HCT116 (cell line): ENCODE data around the gene CALHM3. TPM values are rescaled to one million over a fixed set of nuclear protein-coding genes. Genes with fewer than 3 reads are reported as not detected.
"Not testable (repeated sequence)": the region's sequence is repeated elsewhere in the genome, so short reads cannot be mapped to it uniquely, and the experiment has no call there.

Experiments
- ATAC-seq: fragments of 200-7000 bp; cut with Tn5 transposase; 2 replicates; pipeline ENCODE4 v1.9.1; 2020; ENCODE audit warnings: mild to moderate bottlenecking, moderate library complexity
- BruUV-seq: library from RNA; stranded (reverse); fragments of 400-500 nt; replicated peaks from 2 replicates; lab custom pipeline; 2021; lab: Mats Ljungman, UMichigan
- CTCF ChIA-PET: fragments of 300-600 bp; sonication (Branson Sonifier 250); formaldehyde crosslinking; loops from one replicate; lab custom pipeline; 2021; ENCODE audit warnings: antibody characterized with exemption; lab: Charles Lee
- POLR2A ChIA-PET: fragments of 300-600, 350-600 bp; sonication (Branson Sonifier 250); formaldehyde crosslinking; loops from one replicate; lab custom pipeline; 2021; ENCODE audit warnings: antibody characterized with exemption; lab: Charles Lee
- RAD21 ChIA-PET, 2 experiments: fragments of 300-600 bp; sonication (Branson Sonifier 250); formaldehyde crosslinking; loops; one replicate each; lab custom pipeline; 2023; ENCODE audit warnings: low total read pairs in 2 of 2; ENCODE audit not compliant: uncharacterized antibody in 2 of 2, unreplicated experiment in 2 of 2, low non-redundant PET in 1 of 2; lab: Charles Lee
- DNase-seq: peaks from one replicate; pipeline ENCODE4 v3.0.0-alpha.2; 2010; ENCODE audit warnings: low read depth, low spot score
- H2AFZ ChIP-seq: fragments of 200-600 bp; shearing (Covaris generic), sonication (generic); 2 replicates; pipeline ENCODE4 v1.6.1; 2017; ENCODE audit warnings: low read depth, mixed run types, mixed read lengths, antibody characterized with exemption, low read length; ENCODE audit not compliant: poor library complexity, severe bottlenecking
- H3K27ac ChIP-seq: 2 replicates; pipeline ENCODE4 v1.5.1; 2012; ENCODE audit warnings: low read depth, low read length
- H3K27me3 ChIP-seq: fragments of 200-600 bp; sonication (generic); 2 replicates; pipeline ENCODE4 v1.6.1; 2016; ENCODE audit warnings: mixed run types, low read length, mixed read lengths; ENCODE audit not compliant: insufficient read depth
- H3K36me3 ChIP-seq, 2 experiments: fragments of 200-500 bp in 1 of 2; fragments of 200-600 bp in 1 of 2; sonication (Bioruptor generic) in 1 of 2; sonication (generic) in 1 of 2; 2 replicates each; pipeline versions ENCODE4 v1.5.1 to v1.6.1; 2014 to 2016; ENCODE audit warnings: low read length in 2 of 2, inconsistent platforms in 1 of 2, mixed read lengths in 1 of 2, mixed run types in 1 of 2; ENCODE audit not compliant: insufficient read depth in 2 of 2, control insufficient read depth in 1 of 2
- H3K4me1 ChIP-seq, 2 experiments: fragments of 200-600 bp in 1 of 2; sonication (generic) in 1 of 2; 2 replicates each; pipeline versions ENCODE4 v1.5.1 to v1.6.1; 2012 to 2017; ENCODE audit warnings: low read length in 2 of 2, inconsistent platforms in 1 of 2, mild to moderate bottlenecking in 1 of 2, mixed read lengths in 1 of 2, mixed run types in 1 of 2, moderate library complexity in 1 of 2; ENCODE audit not compliant: insufficient read depth in 2 of 2, control insufficient read depth in 1 of 2
- H3K4me2 ChIP-seq: fragments of 200-600 bp; sonication (generic); 2 replicates; pipeline ENCODE4 v1.6.1; 2017; ENCODE audit warnings: mixed run types, low read length, mixed read lengths
- H3K4me3 ChIP-seq, 2 experiments: fragments of 200-600 bp in 1 of 2; sonication (generic) in 1 of 2; replicated peaks in 1 of 2; 2 replicates each; pipeline ENCODE4 v1.5.1; 2011 to 2016; ENCODE audit warnings: low read length in 2 of 2, control low read depth in 1 of 2, low read depth in 1 of 2, mild to moderate bottlenecking in 1 of 2, mixed read lengths in 1 of 2, mixed run types in 1 of 2
- H3K79me2 ChIP-seq: fragments of 200-600 bp; sonication (generic); 2 replicates; pipeline ENCODE4 v1.6.1; 2017; ENCODE audit warnings: mild to moderate bottlenecking, mixed run types, low read length, moderate library complexity, mixed read lengths; ENCODE audit not compliant: insufficient read depth
- H3K9ac ChIP-seq: fragments of 200-600 bp; sonication (generic); 2 replicates; pipeline ENCODE4 v1.6.1; 2016; ENCODE audit warnings: low read length, mixed read lengths
- H3K9me2 ChIP-seq: fragments of 200-600 bp; sonication (generic), shearing (Covaris generic); 2 replicates; pipeline ENCODE4 v1.6.1; 2017; ENCODE audit warnings: mixed run types, mild to moderate bottlenecking, moderate library complexity; ENCODE audit not compliant: insufficient read depth
- H3K9me3 ChIP-seq, 2 experiments: fragments of 200-500 bp in 1 of 2; fragments of 200-600 bp in 1 of 2; sonication (Bioruptor generic) in 1 of 2; sonication (generic) in 1 of 2; 2 replicates each; pipeline ENCODE4 v1.6.1; 2014 to 2017; ENCODE audit warnings: low read length in 2 of 2, mixed read lengths in 2 of 2, inconsistent platforms in 1 of 2, low read depth in 1 of 2, mild to moderate bottlenecking in 1 of 2, mixed run types in 1 of 2, moderate library complexity in 1 of 2; ENCODE audit not compliant: control insufficient read depth in 1 of 2, insufficient read depth in 1 of 2
- H4K20me1 ChIP-seq: fragments of 200-600 bp; sonication (generic), shearing (Covaris generic); 2 replicates; pipeline ENCODE4 v1.6.1; 2017; ENCODE audit warnings: mixed run types, mild to moderate bottlenecking, moderate library complexity; ENCODE audit not compliant: insufficient read depth
- CBX3 ChIP-seq: IDR thresholded peaks from 2 replicates; pipeline ENCODE4 v1.6.1; 2012; ENCODE audit warnings: low read depth
- RAD21 ChIP-seq: IDR thresholded peaks from 2 replicates; pipeline ENCODE4 v1.6.1; 2012; ENCODE audit warnings: low read depth, mild to moderate bottlenecking
- YY1 ChIP-seq: IDR thresholded peaks from 2 replicates; pipeline ENCODE4 v1.6.1; 2011; ENCODE audit warnings: low read length, low read depth, moderate library complexity, mild to moderate bottlenecking; ENCODE audit not compliant: insufficient replicate concordance; ENCODE audit errors: extremely low read depth
- intact Hi-C: fragments of 100-400 bp; cut with micrococcal nuclease; formaldehyde crosslinking; loops from 2 replicates; pipeline ENCODE4 v1.10.0; 2022
- total RNA-seq: library from RNA; stranded (reverse); gene quantifications from one replicate; pipeline ENCODE4 v1.2.1, GENCODE V29; 2021; ENCODE audit not compliant: unreplicated experiment
- TF ChIP-seq, protein P1 (sequence below): IDR thresholded peaks from 2 replicates; pipeline ENCODE4 v1.6.1; 2012
- TF ChIP-seq, protein P2 (sequence below), 3 experiments: fragments of 200-600 bp in 1 of 3; sonication (generic) in 1 of 3; IDR thresholded peaks in 2 of 3; conservative IDR thresholded peaks in 1 of 3; 2 replicates each; pipeline ENCODE4 v1.5.1; 2012 to 2017; ENCODE audit warnings: low read depth in 2 of 3, low read length in 2 of 3, antibody characterized with exemption in 1 of 3, borderline replicate concordance in 1 of 3, control low read depth in 1 of 3, mild to moderate bottlenecking in 1 of 3, mixed read lengths in 1 of 3, mixed run types in 1 of 3, moderate library complexity in 1 of 3; ENCODE audit not compliant: insufficient read depth in 1 of 3

CALHM3 gene
- total RNA-seq, 1 experiment from 2014 or later, result 0.49 TPM

DNA sequence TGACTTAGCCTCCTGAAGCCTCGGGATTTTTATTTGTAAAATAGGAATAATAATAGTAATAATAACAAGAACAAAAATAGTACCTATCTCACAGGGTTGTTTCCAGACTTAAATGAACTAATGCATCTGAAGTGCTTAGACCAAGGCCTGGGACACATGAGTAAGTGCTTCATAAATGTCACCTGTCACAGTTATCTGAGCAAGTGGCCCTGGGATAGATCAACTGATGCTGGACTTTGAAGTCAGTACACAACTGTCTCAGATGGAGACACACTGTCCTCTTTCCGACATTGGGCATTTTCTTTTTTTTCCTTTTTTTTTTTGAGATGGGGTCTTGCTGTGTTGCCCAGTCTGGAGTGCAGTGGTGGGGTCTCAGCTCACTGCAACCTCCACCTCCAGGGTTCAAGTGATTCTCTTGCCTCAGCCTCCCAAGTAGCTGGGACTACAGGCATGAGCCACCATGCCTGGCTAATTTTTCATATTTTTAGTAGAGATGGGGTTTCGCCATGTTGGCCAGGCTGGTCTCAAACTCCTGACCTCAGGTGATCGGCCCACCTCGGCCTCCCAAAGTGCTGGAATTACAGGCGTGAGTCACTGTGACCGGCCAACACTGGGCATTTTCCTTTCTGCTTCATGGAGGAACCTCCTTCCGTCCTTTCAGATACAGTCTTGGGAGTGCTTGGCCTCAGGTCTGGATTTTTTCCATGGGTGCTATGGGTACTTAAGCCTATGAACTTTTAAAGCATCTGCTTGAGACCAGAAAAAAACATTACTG lies 7.8 kb upstream of the CALHM3 start:
- H2AFZ ChIP-seq, POLR2A ChIA-PET, BruUV-seq, H3K36me3 ChIP-seq, H3K79me2 ChIP-seq, H3K4me3 ChIP-seq, H3K27ac ChIP-seq, ATAC-seq, H3K9ac ChIP-seq, H3K9me3 ChIP-seq, H3K27me3 ChIP-seq, H4K20me1 ChIP-seq, H3K4me2 ChIP-seq, H3K9me2 ChIP-seq, DNase-seq: not testable (repeated sequence)
- CTCF ChIA-PET, result interaction anchor here (0.8 to 3.3 kb wide), 12 partner anchors 10 to 242 kb away, joined by 3 to 9 read pairs (median 6); no protein-coding TSS in a partner anchor
- intact Hi-C loops, result loop anchor here (5.0 to 10.0 kb wide), 2 partner anchors 245 to 752 kb away; no protein-coding TSS in a partner anchor
- peaks cover 4 to 33% of the 10 kb centered on the region in 2 experiments for H3K4me1 ChIP-seq
- RAD21 ChIA-PET, result interaction anchor here (1.1 to 1.4 kb wide), 2 partner anchors 569 kb away, joined by 3 read pairs; partner anchors contain the start of gene CNNM2 (in 2 of the 2)

DNA sequence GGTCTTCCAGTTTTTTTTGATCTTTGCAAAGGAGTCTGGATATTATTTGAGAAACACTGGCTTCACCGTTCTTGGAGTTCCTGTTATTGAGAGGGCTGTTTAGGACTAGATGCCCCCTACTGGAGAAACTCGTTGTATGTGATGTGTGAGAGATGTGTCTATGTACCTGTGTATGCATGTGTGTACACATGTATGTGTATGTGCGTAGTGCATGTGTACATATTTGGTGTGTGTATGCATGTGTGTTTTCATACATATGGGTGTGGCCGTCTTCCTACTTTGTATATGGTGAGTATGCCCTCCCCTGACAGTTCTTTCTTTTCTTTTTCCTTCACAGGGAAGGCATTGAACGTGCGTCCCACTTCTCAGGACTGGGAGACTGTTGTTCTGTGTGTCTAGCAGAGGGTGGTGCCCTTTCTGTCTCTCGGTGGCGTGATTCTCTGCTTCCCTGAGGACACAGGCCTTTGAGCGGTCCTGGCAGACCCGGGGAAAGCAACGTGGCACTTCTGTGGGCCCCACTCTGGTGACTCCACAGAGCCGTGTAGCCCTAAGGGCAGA lies 3.0 kb upstream of the CALHM3 start:
- ChIA-PET CTCF (interaction anchor here (0.9 to 1.5 kb wide), 2 partner anchors 8 to 61 kb away, joined by 3 to 6 read pairs; no protein-coding TSS in a partner anchor), RAD21 (no interaction called here), POLR2A (no interaction called here)
- intact Hi-C loops, result loop anchor here (1.0 to 10.0 kb wide), 5 partner anchors 31 to 747 kb away; no protein-coding TSS in a partner anchor
- H3K36me3 ChIP-seq, result no peaks in the 10 kb centered on the region
- H3K4me2 ChIP-seq, result peak overlapping the region; percentile 5
- H3K79me2 ChIP-seq, result no peaks in the 10 kb centered on the region
- ATAC-seq, result peak; percentile 69
- no peaks in the 10 kb centered on the region for H3K9me3 ChIP-seq
- H3K27me3 ChIP-seq, result no peaks in the 10 kb centered on the region
- no TSS peak for BruUV-seq
- no peaks in the 10 kb centered on the region for H4K20me1 ChIP-seq
- no peaks in the 10 kb centered on the region for H3K9me2 ChIP-seq
- peaks cover 18 to 45% of the 10 kb centered on the region in 2 experiments for H3K4me1 ChIP-seq
- peak; percentile 87 for DNase-seq
- H3K27ac ChIP-seq, result no peak overlapping the region
- TF ChIP-seq, protein P1, sequence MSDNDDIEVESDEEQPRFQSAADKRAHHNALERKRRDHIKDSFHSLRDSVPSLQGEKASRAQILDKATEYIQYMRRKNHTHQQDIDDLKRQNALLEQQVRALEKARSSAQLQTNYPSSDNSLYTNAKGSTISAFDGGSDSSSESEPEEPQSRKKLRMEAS, result no peak
- TF ChIP-seq YY1 (peak; percentile 53), CBX3 (peak; percentile 84), RAD21 (peak; percentile 82)
- TF ChIP-seq, protein P2, sequence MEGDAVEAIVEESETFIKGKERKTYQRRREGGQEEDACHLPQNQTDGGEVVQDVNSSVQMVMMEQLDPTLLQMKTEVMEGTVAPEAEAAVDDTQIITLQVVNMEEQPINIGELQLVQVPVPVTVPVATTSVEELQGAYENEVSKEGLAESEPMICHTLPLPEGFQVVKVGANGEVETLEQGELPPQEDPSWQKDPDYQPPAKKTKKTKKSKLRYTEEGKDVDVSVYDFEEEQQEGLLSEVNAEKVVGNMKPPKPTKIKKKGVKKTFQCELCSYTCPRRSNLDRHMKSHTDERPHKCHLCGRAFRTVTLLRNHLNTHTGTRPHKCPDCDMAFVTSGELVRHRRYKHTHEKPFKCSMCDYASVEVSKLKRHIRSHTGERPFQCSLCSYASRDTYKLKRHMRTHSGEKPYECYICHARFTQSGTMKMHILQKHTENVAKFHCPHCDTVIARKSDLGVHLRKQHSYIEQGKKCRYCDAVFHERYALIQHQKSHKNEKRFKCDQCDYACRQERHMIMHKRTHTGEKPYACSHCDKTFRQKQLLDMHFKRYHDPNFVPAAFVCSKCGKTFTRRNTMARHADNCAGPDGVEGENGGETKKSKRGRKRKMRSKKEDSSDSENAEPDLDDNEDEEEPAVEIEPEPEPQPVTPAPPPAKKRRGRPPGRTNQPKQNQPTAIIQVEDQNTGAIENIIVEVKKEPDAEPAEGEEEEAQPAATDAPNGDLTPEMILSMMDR (IDR thresholded peaks at IDR 0.05 in 2 of 3, conservative IDR thresholded peaks at IDR 0.05 in 1 of 3; ENCODE audit: borderline replicate concordance in 1 of 3, insufficient read depth in 1 of 3, low read depth in 2 of 3, low read length in 2 of 3), result peak; percentile 83 to 91 (median 87)
- no peak overlapping the region for H3K9ac ChIP-seq
- peak overlapping the region; percentile 84 for H2AFZ ChIP-seq
- no peak overlapping the region for H3K4me3 ChIP-seq
